HepG2 (cell line): ENCODE data around the gene COL27A1. TPM values are rescaled to one million over a fixed set of nuclear protein-coding genes. Genes with fewer than 3 reads are reported as not detected.

Experiments
- ATAC-seq: fragments of 200-7000 bp; cut with Tn5 transposase; 3 replicates; pipeline ENCODE4 v1.9.1; 2020; ENCODE audit warnings: mild to moderate bottlenecking, moderate library complexity
- BruUV-seq: library from RNA; stranded (reverse); fragments of 400-500 nt; replicated peaks from 2 replicates; lab custom pipeline; 2021; lab: Mats Ljungman, UMichigan
- CTCF ChIA-PET: fragments of 300-600 bp; formaldehyde crosslinking; extraction: SDS; loops from one replicate; lab custom pipeline; 2021; ENCODE audit warnings: low total read pairs, inconsistent platforms, low intra/inter-chr PET ratio; lab: Yijun Ruan, JAX
- POLR2A ChIA-PET: fragments of 350-600 bp; sonication (Branson Sonifier 250); formaldehyde crosslinking; loops from one replicate; lab custom pipeline; 2020; ENCODE audit warnings: antibody characterized with exemption, inconsistent platforms; lab: Yijun Ruan, JAX
- DNase-seq: peaks from one replicate; pipeline ENCODE4 v3.0.0-alpha.2; 2015; ENCODE audit warnings: low spot score
- FAIRE-seq: peaks from 3 replicates; lab custom pipeline; 2011; peaks lifted over from hg19 to GRCh38; lab: Jason Lieb, UNC
- H2AFZ ChIP-seq: one replicate; pipeline ENCODE4 v1.6.1; 2011; ENCODE audit warnings: low read length, inconsistent platforms
- H3K27ac ChIP-seq: fragments of 300-600 bp; 3 replicates; pipeline ENCODE4 v1.8.0; 2011; ENCODE audit warnings: mixed run types, mild to moderate bottlenecking, mixed read lengths, low read length, inconsistent platforms; ENCODE audit not compliant: insufficient read depth; ENCODE audit errors: extremely low read length
- H3K27me3 ChIP-seq, 2 experiments: fragments of 200-600 bp in 1 of 2; 2 replicates in 1 of 2; 3 replicates in 1 of 2; pipeline versions ENCODE4 v1.6.0 to v1.8.0; 2011; ENCODE audit warnings: low read length in 2 of 2, mild to moderate bottlenecking in 2 of 2, moderate library complexity in 2 of 2, inconsistent platforms in 1 of 2; ENCODE audit not compliant: insufficient read depth in 2 of 2, control insufficient read depth in 1 of 2
- H3K36me3 ChIP-seq, 2 experiments: fragments of 200-600 bp in 1 of 2; replicated peaks in 1 of 2; 2 replicates in 1 of 2; 3 replicates in 1 of 2; pipeline versions ENCODE4 v1.5.1 to v1.8.0; 2011; ENCODE audit warnings: low read length in 2 of 2, inconsistent platforms in 1 of 2; ENCODE audit not compliant: insufficient read depth in 2 of 2, control insufficient read depth in 1 of 2
- H3K4me1 ChIP-seq: 2 replicates; pipeline ENCODE4 v1.5.1; 2012; ENCODE audit warnings: low read length, inconsistent platforms; ENCODE audit not compliant: insufficient read depth
- H3K4me2 ChIP-seq: 2 replicates; pipeline ENCODE4 v1.6.0; 2011; ENCODE audit warnings: low read depth, low read length, inconsistent platforms
- H3K4me3 ChIP-seq, 3 experiments: fragments of 200-600 bp in 1 of 3; sonication (generic), shearing (Covaris generic) in 1 of 3; replicated peaks in 1 of 3; 2 replicates each; pipeline ENCODE4 v1.5.1; 2011 to 2016; ENCODE audit warnings: low read length in 3 of 3, inconsistent platforms in 2 of 3, low read depth in 2 of 3, mild to moderate bottlenecking in 2 of 3, control low read depth in 1 of 3, mixed read lengths in 1 of 3; ENCODE audit not compliant: insufficient read depth in 1 of 3
- H3K79me2 ChIP-seq: one replicate; pipeline ENCODE4 v1.6.1; 2011; ENCODE audit warnings: low read length, inconsistent platforms; ENCODE audit not compliant: insufficient read depth
- H3K9ac ChIP-seq: 2 replicates; pipeline ENCODE4 v1.6.0; 2011; ENCODE audit warnings: mild to moderate bottlenecking, low read depth, low read length, inconsistent platforms; ENCODE audit not compliant: insufficient read depth
- H3K9me3 ChIP-seq: 2 replicates; pipeline ENCODE4 v1.5.1; 2012; ENCODE audit warnings: mild to moderate bottlenecking, low read length
- H4K20me1 ChIP-seq: 2 replicates; pipeline ENCODE4 v1.6.0; 2011; ENCODE audit warnings: inconsistent platforms, mild to moderate bottlenecking, low read length, moderate library complexity; ENCODE audit not compliant: insufficient read depth
- KDM2A ChIP-seq: sonication (generic); formaldehyde crosslinking; IDR thresholded peaks from 2 replicates; pipeline ENCODE4 v1.4.0; 2020; ENCODE audit warnings: low read depth, missing genetic modification reagents, borderline replicate concordance
- MBD4 ChIP-seq: IDR thresholded peaks from 2 replicates; pipeline ENCODE4 v1.6.1; 2012; ENCODE audit warnings: low read length, inconsistent platforms, borderline replicate concordance
- MED8 ChIP-seq: sonication (generic); formaldehyde crosslinking; IDR thresholded peaks from 2 replicates; pipeline ENCODE4 v1.8.1; 2023; ENCODE audit warnings: mild to moderate bottlenecking, missing genetic modification reagents; ENCODE audit not compliant: insufficient replicate concordance
- NFATC3 ChIP-seq: sonication (generic); formaldehyde crosslinking; IDR thresholded peaks from 2 replicates; pipeline ENCODE4 v1.5.1; 2020; ENCODE audit warnings: mild to moderate bottlenecking, missing genetic modification reagents
- RFX5 ChIP-seq: IDR thresholded peaks from 2 replicates; pipeline ENCODE4 v1.6.1; 2011; ENCODE audit warnings: low read depth, low read length, improper control_type of control experiment
- RNF2 ChIP-seq: fragments of 450-650 bp; conservative IDR thresholded peaks from 2 replicates; pipeline ENCODE4 v1.6.1; 2016; ENCODE audit warnings: low read depth
- TARDBP ChIP-seq: sonication (generic); formaldehyde crosslinking; IDR thresholded peaks from 2 replicates; pipeline ENCODE4 v1.8.0; 2022; ENCODE audit warnings: mild to moderate bottlenecking, missing genetic modification reagents
- ZNF768 ChIP-seq: sonication (generic); formaldehyde crosslinking; IDR thresholded peaks from 2 replicates; pipeline ENCODE4 v1.4.0; 2020; ENCODE audit warnings: missing genetic modification reagents
- ZNF891 ChIP-seq: sonication (generic); formaldehyde crosslinking; IDR thresholded peaks from 2 replicates; pipeline ENCODE4 v1.5.0; 2020; ENCODE audit warnings: mild to moderate bottlenecking, missing genetic modification reagents
- WGBS: methylation state at CpG from one replicate; pipeline ENCODE4 v1.1.6; 2017; ENCODE audit warnings: low lambda C conversion rate; 5-methylcytosine and 5-hydroxymethylcytosine counted together
- in situ Hi-C: cut with HindIII; loops from 2 replicates; pipeline ENCODE4 v1.10.0; 2017; ENCODE audit warnings: low pct_unique_long_range_greater_than_20kb; ENCODE audit not compliant: extremely low pct_ligation_motif_present
- intact Hi-C: fragments of 100-400 bp; cut with micrococcal nuclease; formaldehyde crosslinking; loops from one replicate; pipeline ENCODE4 v1.10.0; 2022; ENCODE audit not compliant: unreplicated experiment
- polyA plus RNA-seq, 8 experiments: library from polyadenylated mRNA; depleted of rRNA in 3 of 8; stranded (reverse) in 7 of 8; unstranded in 1 of 8; fragments of >200 nt; fragmentation: Illumina TruSeq in 4 of 8; extraction: Trizol in 4 of 8; gene quantifications; 2 replicates each; pipeline versions ENCODE4 v1.2.1 to v1.2.3, GENCODE V29; 2011 to 2016; ENCODE audit warnings: low read depth in 4 of 8, missing spikeins in 1 of 8, mixed read lengths in 1 of 8; ENCODE audit not compliant: insufficient read depth in 1 of 8
- total RNA-seq, 5 experiments: library from RNA; depleted of rRNA; stranded (reverse); fragments of >200 nt; fragmentation: Illumina TruSeq; extraction: Trizol; gene quantifications; 2 replicates each; pipeline ENCODE4 v1.2.3, GENCODE V29; 2016; ENCODE audit warnings: low read depth in 1 of 5
- TF ChIP-seq, protein P1 (sequence below): sonication (generic); formaldehyde crosslinking; IDR thresholded peaks from 2 replicates; pipeline ENCODE4 v1.5.0; 2020; ENCODE audit warnings: missing genetic modification reagents, mild to moderate bottlenecking, borderline replicate concordance
- TF ChIP-seq, protein P2 (sequence below), 2 experiments: sonication (generic) in 1 of 2; formaldehyde crosslinking in 1 of 2; IDR thresholded peaks; 2 replicates each; pipeline versions ENCODE4 v1.4.0 to v1.6.1; 2016 to 2020; ENCODE audit warnings: borderline replicate concordance in 1 of 2, low read depth in 1 of 2, mild to moderate bottlenecking in 1 of 2, missing genetic modification reagents in 1 of 2

COL27A1 gene
- total and polyA plus RNA-seq, 2 of the 13 experiments (the other 11 are each of a cell fraction or from before 2014, with no cell fraction given) = 71.3 to 89.1 TPM

DNA sequence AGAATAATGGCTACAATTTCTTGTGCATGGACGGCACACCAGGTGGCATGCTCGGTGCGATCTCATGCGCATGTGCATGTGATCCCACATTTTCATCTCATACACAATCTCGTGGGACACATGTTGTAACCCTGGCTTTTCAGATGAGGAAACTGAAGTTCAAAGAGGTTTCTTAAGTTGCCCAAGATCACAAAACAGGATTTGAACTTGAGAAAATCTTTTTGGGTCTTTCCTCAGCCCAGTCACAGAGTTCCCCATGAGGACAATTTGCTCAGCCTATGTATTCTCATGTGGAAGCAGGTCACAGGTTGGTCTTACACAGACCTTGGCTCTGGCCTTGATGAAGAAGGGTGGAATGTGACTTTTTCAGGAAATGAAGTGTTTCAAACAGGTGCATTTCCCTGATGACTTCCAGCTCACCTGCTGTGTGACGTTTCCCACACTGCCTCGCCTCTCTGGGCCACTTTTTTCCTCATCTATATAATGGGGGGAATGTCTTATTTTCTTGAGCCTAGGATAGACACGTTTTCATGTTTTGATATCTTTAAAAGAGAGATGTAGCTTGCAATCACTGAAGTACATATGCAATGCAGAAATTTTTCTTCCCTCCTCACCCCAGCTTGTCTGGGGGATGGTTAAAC, 160.5 kb downstream of the COL27A1 start:
- H2AFZ ChIP-seq = no peak overlapping the region
- intact Hi-C loops (no loop called here), in situ Hi-C loops (no loop called here)
- H3K27ac ChIP-seq = no peak overlapping the region
- H4K20me1 ChIP-seq = no peaks in the 10 kb centered on the region
- H3K4me3 ChIP-seq = no peak overlapping the region
- DNase-seq (no peak), ATAC-seq (no peak; the same call in 2 of the 3 replicates), FAIRE-seq (peak; percentile 4)
- no peaks in the 10 kb centered on the region for H3K27me3 ChIP-seq
- H3K79me2 ChIP-seq = no peaks in the 10 kb centered on the region
- no TSS peak for BruUV-seq
- CTCF ChIA-PET = no interaction called here
- TF ChIP-seq ZNF768 (CRISPR knock-in tag) (peak; percentile 86; the same call in 1 of the 2 replicates), KDM2A (CRISPR knock-in tag) (no peak)
- peaks cover 0 to 2% of the 10 kb centered on the region in 2 experiments; a peak in 1 of 5 replicates for H3K36me3 ChIP-seq
- peaks cover 11% of the 10 kb centered on the region for H3K4me1 ChIP-seq
- H3K4me2 ChIP-seq = no peak overlapping the region
- no peak overlapping the region for H3K9ac ChIP-seq
- POLR2A ChIA-PET = interaction anchor here (1.2 to 1.8 kb wide), 2 partner anchors 13 to 257 kb away, joined by 3 read pairs; no protein-coding TSS in a partner anchor
- 88% methylated on average over 8 of the region's 8 CpGs for WGBS
- H3K9me3 ChIP-seq = no peaks in the 10 kb centered on the region

DNA sequence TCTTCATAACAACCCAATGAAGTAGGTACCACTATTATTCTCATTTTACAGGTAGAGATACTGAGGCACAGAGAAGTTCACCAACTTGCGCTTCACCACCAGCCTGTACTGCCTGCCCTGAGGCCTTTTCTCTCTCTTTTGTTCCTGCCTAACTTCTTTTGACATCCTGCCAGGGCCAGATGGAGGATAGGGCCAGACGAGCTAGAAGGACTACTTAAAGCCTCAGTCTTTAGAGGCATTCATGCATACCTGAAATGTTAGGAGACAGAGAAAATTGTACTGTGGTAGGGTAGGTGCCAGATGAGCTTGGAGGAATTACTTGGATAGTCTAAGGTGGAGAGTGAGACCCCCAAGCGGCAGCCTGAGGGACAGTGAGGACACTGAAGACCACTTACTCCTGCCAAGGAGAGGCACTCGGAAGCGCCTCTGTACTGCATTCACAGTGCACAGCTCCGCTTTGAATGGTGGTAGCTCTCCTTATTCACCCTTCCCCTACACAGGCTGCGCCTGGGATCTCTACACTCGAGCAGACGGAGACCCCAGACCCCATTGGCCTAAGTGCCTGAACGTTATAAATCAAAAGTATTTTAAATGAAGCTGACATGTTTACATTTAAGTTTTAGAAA, 161.4 kb downstream of the COL27A1 start:
- no peaks in the 10 kb centered on the region for H4K20me1 ChIP-seq
- no peak overlapping the region for H3K4me2 ChIP-seq
- POLR2A ChIA-PET = no interaction called here
- intact Hi-C loops (no loop called here), in situ Hi-C loops (no loop called here)
- H3K4me3 ChIP-seq = no peak overlapping the region
- no peaks in the 10 kb centered on the region for H3K79me2 ChIP-seq
- ATAC-seq = no peak
- no peak for DNase-seq
- H3K9me3 ChIP-seq = no peaks in the 10 kb centered on the region
- 95% methylated on average over 8 of the region's 10 CpGs for WGBS
- no peak overlapping the region for H3K9ac ChIP-seq
- CTCF ChIA-PET = no interaction called here
- no peaks in the 10 kb centered on the region for H3K27me3 ChIP-seq
- no peak overlapping the region for H3K27ac ChIP-seq
- H3K4me1 ChIP-seq = peaks cover 17% of the 10 kb centered on the region
- H3K36me3 ChIP-seq = no peaks in the 10 kb centered on the region; a peak in 1 of 5 replicates
- BruUV-seq = no TSS peak
- no peak overlapping the region for H2AFZ ChIP-seq
- FAIRE-seq = no peak
- no peak for TF ChIP-seq MBD4
- no peak for TF ChIP-seq RNF2
- no peak for TF ChIP-seq TARDBP (CRISPR knock-in tag)
- TF ChIP-seq MED8 = no peak
- no peak for TF ChIP-seq NFATC3 (CRISPR knock-in tag)
- TF ChIP-seq, protein P1, sequence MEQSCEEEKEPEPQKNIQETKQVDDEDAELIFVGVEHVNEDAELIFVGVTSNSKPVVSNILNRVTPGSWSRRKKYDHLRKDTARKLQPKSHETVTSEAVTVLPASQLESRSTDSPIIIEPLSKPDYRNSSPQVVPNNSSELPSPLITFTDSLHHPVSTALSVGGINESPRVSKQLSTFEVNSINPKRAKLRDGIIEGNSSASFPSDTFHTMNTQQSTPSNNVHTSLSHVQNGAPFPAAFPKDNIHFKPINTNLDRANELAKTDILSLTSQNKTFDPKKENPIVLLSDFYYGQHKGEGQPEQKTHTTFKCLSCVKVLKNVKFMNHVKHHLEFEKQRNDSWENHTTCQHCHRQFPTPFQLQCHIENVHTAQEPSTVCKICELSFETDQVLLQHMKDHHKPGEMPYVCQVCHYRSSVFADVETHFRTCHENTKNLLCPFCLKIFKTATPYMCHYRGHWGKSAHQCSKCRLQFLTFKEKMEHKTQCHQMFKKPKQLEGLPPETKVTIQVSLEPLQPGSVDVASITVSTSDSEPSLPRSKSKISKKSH (CRISPR knock-in tag) = no peak
- no peak for TF ChIP-seq RFX5
- no peak for TF ChIP-seq ZNF891 (CRISPR knock-in tag)
- TF ChIP-seq, protein P2, sequence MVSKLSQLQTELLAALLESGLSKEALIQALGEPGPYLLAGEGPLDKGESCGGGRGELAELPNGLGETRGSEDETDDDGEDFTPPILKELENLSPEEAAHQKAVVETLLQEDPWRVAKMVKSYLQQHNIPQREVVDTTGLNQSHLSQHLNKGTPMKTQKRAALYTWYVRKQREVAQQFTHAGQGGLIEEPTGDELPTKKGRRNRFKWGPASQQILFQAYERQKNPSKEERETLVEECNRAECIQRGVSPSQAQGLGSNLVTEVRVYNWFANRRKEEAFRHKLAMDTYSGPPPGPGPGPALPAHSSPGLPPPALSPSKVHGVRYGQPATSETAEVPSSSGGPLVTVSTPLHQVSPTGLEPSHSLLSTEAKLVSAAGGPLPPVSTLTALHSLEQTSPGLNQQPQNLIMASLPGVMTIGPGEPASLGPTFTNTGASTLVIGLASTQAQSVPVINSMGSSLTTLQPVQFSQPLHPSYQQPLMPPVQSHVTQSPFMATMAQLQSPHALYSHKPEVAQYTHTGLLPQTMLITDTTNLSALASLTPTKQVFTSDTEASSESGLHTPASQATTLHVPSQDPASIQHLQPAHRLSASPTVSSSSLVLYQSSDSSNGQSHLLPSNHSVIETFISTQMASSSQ (IDR thresholded peaks at IDR 0.05; ENCODE audit: low read depth) = no peak
- TF ChIP-seq, protein P2 (CRISPR knock-in tag; IDR thresholded peaks at IDR 0.05; ENCODE audit: borderline replicate concordance) = no peak
